Umbilical cord (tissue), 2 donors: ENCODE results near the gene ZNF565. TPM values are rescaled to one million over a fixed set of nuclear protein-coding genes. Genes with fewer than 3 reads are reported as not detected.
"Not testable (repeated sequence)": the region's sequence is repeated elsewhere in the genome, so short reads cannot be mapped to it uniquely, and the experiment has no call there.

ENCODE experiments used
- DNase-seq: peaks from one replicate; pipeline ENCODE4 v3.0.0-alpha.2; 2015; ENCODE audit warnings: low spot score
- total RNA-seq: library from RNA; depleted of rRNA; stranded (reverse); fragments of >200 nt; gene quantifications from one replicate; pipeline ENCODE4 v1.2.3, GENCODE V29; 2014; ENCODE audit warnings: low replicate concordance; ENCODE audit not compliant: insufficient read depth

Gene ZNF565
- total RNA-seq, 1 donor from 2014 or later: 4.3 TPM

DNA sequence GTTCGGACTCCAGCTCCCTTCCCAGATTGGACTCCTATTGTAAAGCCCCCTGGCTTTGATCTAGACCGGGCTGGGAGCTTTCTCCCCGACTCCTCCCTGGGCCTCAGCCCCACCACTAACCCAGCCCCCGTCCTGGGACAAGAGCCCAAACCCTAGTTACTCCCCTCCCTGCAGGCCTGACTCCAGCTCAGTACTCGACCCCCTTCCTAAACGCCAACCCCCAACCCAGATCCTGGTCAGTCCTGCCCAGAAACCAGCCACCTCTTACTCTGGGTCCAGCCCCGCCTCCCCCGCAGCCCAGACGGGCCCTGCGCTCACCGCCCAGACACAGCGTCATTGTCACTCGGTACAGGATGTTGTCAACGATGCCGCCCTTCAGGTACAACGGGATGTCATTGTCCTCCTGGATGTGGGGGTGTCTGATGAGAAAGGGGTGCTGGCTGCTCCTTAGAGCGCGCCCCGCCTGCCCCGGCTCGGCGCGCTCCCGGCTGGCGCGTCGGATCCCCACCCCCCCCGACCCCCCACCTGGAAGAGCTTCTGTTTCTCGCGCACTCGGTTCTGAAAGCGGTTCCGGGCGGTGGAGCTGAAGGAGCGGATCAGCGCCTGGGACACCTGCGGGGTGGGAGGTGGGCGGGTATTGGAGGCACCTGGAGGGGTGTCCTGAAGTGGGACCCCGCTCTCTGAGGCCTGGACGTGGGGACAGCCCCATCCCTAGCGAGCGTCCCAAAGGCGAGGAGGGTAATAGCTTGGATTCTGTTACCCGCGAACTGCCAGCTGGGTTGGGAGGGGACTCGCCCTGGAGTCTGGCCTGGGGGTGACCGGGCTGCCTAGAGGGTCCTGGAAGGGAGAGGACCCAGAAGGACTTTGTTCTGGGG, 63.1 kb downstream of the ZNF565 start:
- peak; percentile 79 for DNase-seq

DNA sequence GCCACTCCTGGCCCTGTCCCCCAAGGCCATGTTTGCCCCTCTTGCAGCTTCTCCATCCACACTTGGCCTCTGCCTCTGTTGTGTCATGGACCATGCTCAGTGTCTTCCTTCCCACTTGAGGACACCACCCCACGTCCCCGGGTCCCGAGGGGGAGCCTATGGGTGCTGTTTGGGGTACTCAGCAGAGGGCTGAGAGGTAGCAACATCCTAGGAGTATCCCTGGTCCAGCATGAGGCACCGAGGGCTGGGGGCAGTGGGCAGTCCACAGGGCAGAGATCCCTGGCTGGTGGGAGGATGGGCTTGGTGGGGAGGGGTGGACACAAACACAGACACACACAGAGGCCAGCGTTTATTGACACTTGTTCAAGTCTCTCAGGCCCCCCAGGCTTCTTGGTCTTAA, 63.9 kb downstream of the ZNF565 start:
- DNase-seq: no peak

DNA sequence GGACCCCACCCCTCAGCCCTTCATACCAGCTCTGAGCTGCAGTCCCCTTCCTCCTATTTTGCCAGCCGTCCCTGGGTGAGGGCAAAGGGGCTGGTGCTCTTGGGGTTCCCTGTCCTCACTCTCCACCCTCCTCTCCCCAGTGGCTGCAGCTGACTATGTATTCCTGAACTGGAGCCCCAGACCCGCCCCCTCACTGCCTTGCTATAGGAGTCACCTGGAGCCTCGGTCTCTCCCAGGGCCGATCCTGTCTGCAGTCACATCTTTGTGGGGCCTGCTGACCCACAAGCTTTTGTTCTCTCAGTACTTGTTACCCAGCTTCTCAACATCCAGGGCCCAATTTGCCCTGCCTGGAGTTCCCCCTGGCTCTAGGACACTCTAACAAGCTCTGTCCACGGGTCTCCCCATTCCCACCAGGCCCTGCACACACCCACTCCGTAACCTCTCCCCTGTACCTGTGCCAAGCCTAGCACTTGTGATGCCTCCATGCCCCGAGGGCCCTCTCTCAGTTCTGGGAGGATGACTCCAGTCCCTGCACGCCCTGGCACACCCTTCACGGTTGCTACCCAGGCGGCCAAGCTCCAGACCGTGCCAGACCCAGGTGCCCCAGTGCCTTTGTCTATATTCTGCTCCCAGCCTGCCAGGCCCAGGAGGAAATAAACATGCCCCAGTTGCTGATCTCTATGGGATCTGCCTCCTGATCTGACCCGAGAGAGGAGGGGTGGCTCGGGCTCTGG, 64.6 kb downstream of the ZNF565 start:
- DNase-seq: no peak

- DNase-seq: no peak
Measured at GRCh38 chr19:36144624-36145023, 69.8 kb downstream of the ZNF565 start.

DNA sequence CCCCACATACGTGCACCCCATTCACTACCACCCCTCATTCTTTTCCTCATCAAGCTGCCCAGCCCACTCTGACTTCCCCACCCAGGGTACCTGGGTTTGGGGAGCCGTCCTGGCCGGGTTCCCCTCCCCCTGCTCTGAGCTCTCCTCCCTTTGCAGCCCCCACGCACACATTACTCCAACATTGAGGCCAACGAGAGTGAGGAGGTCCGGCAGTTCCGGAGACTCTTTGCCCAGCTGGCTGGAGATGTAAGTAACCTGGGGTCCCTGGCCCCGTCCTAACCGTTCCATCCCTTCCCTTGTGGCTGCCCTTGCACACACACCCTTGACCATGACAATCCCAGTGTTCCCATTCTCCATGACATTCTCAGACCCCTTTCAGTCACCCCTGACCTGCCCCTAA, 72.0 kb downstream of the ZNF565 start:
- DNase-seq: no peak

DNA sequence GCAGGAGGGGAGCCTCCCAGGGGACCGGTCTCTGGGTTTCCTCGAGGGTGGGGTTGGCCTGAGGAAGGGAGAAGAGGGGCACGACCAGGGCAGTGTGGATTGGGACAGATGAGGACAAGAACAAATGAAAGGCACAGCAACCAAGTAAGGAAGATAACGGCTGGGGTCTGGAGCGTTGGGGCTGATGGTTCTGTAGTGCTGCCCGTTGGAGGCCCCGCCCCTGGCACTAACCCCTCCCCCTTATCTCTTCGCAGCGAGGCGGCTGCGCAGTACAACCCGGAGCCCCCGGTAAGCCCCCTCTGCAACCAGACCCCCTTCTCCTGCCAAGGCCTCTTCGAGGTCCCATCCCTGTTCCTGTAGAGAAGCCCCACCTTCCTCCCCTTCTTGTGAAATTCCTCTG, 72.4 kb downstream of the ZNF565 start:
- no peak for DNase-seq

DNA sequence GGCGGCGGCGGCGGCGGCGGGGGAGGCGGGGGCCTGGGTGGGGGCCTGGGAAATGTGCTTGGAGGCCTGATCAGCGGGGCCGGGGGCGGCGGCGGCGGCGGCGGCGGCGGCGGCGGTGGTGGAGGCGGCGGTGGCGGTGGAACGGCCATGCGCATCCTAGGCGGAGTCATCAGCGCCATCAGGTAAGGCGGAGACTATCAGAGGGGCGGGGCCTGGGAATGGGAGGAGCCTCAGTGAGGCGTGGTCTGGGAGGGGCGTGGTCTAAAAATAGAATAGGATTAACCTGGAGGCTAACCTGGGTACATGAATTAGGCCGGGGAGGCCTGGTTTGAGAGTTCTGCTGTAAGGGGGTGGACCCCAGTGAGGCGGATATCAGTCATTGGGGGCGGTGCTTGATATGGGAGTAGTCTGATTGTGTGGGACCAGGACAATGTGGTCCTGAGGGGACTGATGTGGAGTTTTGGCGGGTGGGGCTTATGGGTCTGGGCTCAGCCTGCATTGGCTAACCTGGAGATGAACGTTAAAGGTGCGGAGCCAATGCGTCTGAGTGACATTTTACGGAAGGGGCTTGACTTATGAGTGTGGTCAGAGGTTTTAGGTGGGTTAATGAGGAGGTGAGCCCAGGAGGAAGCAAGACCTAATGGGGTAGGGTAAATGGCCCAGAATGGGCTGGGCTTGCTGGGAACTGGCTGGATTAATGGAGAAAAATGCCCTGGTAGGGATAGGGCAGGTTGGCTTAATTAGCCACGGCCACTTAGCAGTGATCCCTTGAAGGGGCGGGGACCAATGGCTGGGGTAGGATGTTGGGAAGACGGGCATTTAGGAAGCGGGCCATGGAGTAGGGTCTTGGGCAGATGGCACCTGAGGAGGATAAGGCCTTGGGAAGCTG, 73.2 kb downstream of the ZNF565 start:
- peak; percentile 75 for DNase-seq

- DNase-seq: peak; percentile 72
Measured at GRCh38 chr19:36140304-36141038, 74.0 kb downstream of the ZNF565 start.

DNA sequence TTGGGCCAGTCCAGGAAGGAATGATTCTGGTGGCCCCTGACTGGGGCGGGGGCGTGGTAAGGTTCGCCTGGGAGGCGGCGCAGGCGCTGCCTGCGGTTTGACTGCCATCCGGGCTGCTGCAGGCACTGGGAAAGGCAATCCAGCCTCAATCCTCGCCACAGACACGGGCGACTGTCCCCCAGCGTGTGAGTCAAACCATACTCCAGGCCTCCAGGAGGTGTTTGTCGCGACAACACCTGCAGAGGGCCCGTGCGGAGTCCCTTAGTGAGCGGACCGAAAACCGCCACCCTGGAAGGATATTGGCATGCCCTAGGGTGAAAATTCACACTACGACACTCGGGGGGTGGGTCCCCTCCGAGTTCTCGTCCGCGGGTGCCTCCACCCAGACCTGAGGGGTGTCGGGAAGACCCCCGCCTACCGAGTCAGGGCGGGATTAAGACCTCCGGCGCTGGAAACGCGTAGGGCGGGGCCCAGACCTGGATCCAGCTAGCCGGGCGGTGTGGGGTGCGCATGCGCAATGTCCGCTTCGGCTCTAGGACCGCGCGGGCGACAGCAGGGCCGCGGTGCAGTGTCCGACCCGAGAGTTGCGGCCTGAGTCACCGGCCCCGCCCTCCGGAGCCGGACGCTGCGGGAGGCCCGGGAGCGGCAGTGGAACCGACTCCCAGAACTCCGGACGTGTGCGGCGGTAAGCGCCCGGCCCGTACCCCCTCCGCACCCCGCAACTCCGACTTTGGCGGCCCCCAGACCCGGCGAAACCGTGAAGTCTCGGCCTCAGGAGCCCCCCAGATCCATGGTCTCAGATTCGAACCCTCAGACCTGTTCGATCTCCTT, 74.8 kb downstream of the ZNF565 start, which contains the start of gene CAPNS1:
Gene CAPNS1, plus strand, starts transcription at position 594 of the 831 bp plus-strand sequence. CDS start 946 bp downstream, outside the sequence.
- peak; percentile 99 for DNase-seq

- DNase-seq: no peak
Measured at GRCh38 chr19:36139120-36139472, 75.4 kb downstream of the ZNF565 start.

DNA sequence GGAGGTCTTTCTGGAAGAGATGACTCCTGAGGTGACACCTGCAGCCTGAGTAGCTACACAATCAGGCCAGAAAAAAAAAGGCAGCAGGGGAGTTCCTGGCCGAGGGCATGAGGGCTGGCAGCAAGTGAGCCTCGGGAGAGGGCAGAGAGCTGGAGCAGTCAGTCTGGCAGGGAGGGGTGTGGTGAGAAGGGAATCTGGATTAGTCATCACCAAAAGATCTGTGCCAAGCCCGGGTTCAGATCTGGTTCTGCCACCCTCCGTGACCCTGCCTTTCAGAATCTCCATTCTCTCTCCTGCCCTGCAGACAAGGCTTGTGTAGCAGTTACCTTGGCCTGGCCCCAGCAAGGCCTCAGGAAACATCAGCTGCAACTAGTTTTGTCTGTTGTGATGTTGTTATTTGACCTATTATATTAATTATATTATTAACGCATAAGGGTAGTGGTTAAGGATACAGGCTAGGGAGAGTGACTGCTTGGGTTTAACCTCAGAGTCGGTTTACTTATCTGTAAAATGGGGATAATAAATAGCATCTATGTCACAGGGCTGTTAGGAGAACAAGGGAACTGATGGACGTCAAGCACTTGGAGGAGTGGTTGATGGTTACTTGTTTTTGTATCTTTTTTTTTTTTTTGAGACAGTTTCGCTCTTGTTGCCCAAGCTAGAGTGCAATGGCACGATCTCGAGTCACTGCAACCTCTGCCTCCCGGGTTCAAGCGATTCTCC, 77.3 kb downstream of the ZNF565 start:
- DNase-seq: peak; percentile 56

- not testable (repeated sequence) for DNase-seq
Measured at GRCh38 chr19:36134867-36135266, 79.6 kb downstream of the ZNF565 start.

Other genes with a start within 250 kb of the ZNF565 start
- 20.2 TPM for gene SDHAF1, start 219.5 kb downstream of the ZNF565 start, total RNA-seq
- gene SYNE4, start 205.9 kb downstream of the ZNF565 start, total RNA-seq: 0.48 TPM
- gene ALKBH6, start 200.5 kb downstream of the ZNF565 start, total RNA-seq: 27.2 TPM
- gene CLIP3, start 181.8 kb downstream of the ZNF565 start, total RNA-seq: 3.9 TPM
- gene THAP8, start 160.4 kb downstream of the ZNF565 start, total RNA-seq: 1.4 TPM
- 1.2 TPM for gene WDR62, start 159.8 kb downstream of the ZNF565 start, total RNA-seq
- gene OVOL3, start 103.5 kb downstream of the ZNF565 start, total RNA-seq: not detected
- 8.4 TPM for gene POLR2I, start 99.8 kb downstream of the ZNF565 start, total RNA-seq
- 61.6 TPM for gene TBCB, start 99.2 kb downstream of the ZNF565 start, total RNA-seq
- gene CAPNS1, start 74.6 kb downstream of the ZNF565 start, total RNA-seq: 147 TPM
- 4.3 TPM for gene COX7A1, start 62.2 kb downstream of the ZNF565 start, total RNA-seq
- gene ZNF146, start 441 bp upstream of the ZNF565 start, total RNA-seq: 70.5 TPM
- 10.4 TPM for gene ZFP14, start 164.5 kb upstream of the ZNF565 start, total RNA-seq
- 9.1 TPM for gene ZFP82, start 204.0 kb upstream of the ZNF565 start, total RNA-seq